ENCODE data around the gene CD44.

Gene CD44

GRCh38 chr11:35270342-35270741 lies 131.4 kb downstream of the CD44 start:
- no peak for DNase-seq

GRCh38 chr11:35271031-35271430 lies 132.1 kb downstream of the CD44 start:
- DNase-seq = no peak

GRCh38 chr11:35272391-35272902 lies 133.5 kb downstream of the CD44 start:
- no peak for DNase-seq

DNA sequence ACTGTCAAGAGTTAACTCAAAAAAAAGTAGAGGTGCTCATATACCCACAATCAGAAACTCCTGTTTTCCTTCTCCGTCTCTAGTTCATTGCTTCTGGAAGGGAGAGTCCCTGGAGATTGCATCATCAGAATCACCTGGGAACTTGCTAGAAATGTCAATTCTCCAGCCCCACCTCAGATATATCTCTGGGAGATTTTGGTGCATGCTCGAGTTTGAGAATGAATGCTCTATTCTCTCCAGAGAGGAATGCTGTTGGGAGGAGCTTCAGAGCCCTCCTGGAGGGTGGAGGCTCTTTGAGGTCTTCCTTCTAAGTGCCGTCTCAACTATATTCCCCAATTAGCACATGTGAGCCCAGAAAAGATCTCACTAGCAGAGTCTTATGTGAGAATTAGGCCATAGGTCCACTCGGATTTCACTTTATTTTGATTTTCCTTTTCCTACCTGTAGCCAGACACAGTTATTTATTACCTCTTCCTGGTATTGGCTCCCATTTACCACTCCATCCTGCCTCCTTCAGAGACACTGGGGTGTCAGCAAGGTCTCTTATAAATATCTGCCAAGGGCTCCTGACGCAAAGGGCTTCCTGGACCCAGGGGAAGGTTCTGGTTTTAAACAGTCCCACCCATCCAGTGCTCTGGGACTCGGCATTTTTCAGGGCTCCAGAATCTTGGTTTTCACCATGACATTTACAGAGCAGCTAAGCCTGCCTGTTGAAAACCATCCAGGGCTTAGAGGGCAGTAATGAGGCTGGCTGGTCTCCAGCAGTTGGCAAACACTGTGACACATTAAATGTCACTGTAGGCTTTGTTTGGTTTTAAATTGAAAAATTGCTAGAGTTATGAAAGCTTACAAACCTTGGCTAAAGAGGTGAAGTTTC lies 136.2 kb downstream of the CD44 start:
- DNase-seq = no peak

GRCh38 chr11:35275786-35276170 lies 136.8 kb downstream of the CD44 start:
- DNase-seq = no peak

GRCh38 chr11:35276396-35277145 lies 137.6 kb downstream of the CD44 start:
- DNase-seq = no peak

- no peak for DNase-seq
These were observed 138.9 kb downstream of the CD44 start for GRCh38 chr11:35277827-35278226.

GRCh38 chr11:35280727-35281126 lies 141.8 kb downstream of the CD44 start:
- DNase-seq = no peak

DNA sequence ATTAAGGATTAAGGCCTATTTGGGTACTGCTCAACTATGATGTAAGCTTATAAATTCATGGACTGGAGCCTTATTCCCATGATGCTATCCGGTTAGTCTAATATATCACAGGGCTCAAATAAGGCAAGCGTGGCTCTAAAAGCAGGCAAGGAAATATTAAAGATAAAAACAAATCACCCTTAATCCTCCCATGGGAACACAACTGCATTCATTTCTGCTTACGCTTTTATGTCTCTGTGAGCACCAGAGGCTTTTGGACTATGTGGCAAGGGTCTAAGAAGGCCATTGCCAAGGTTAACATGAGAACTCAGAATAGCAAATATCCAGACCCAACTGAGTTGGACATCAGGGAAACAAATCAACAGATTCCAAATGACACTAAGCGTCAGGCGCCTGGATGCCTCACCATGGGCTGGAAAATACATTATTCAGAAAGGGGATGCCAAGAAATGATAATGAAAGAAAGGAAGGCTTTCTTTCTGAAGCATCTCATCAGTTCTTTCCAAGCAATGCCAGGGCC lies 142.3 kb downstream of the CD44 start:
- DNase-seq = peak; percentile 37
